OCI-LY7 (cell line): ENCODE data around the gene DELE1. TPM values are rescaled to one million over a fixed set of nuclear protein-coding genes. Genes with fewer than 3 reads are reported as not detected.
"Not testable (repeated sequence)": the region's sequence is repeated elsewhere in the genome, so short reads cannot be mapped to it uniquely, and the experiment has no call there.

Experiments used
- BruUV-seq: library from RNA; stranded (reverse); fragments of 400-500 nt; replicated peaks from 2 replicates; lab custom pipeline; 2021; lab: Mats Ljungman, UMichigan
- CTCF ChIA-PET: fragments of 300-600 bp; sonication (Branson Sonifier 250); formaldehyde crosslinking; loops from one replicate; lab custom pipeline; 2022; ENCODE audit warnings: antibody characterized with exemption; ENCODE audit not compliant: unreplicated experiment; lab: Charles Lee
- POLR2A ChIA-PET: fragments of 300-600 bp; sonication (Branson Sonifier 250); formaldehyde crosslinking; loops from one replicate; lab custom pipeline; 2022; ENCODE audit warnings: antibody characterized with exemption; lab: Charles Lee
- DNase-seq: peaks from one replicate; pipeline ENCODE4 v3.0.0-alpha.2; 2015; ENCODE audit warnings: low spot score
- H2AFZ ChIP-seq: fragments of 200-600 bp; sonication (generic), shearing (Covaris generic); 2 replicates; pipeline ENCODE4 v1.6.1; 2014; ENCODE audit warnings: mild to moderate bottlenecking, antibody characterized with exemption, low read length, moderate library complexity
- H3K27ac ChIP-seq: fragments of 200-600 bp; sonication (generic); 2 replicates; pipeline ENCODE4 v1.5.1; 2014; ENCODE audit warnings: mixed run types, low read depth, mild to moderate bottlenecking, moderate library complexity, low read length, inconsistent platforms; ENCODE audit not compliant: poor library complexity, severe bottlenecking
- H3K36me3 ChIP-seq: fragments of 200-600 bp; sonication (generic); 2 replicates; pipeline ENCODE4 v1.6.1; 2014; ENCODE audit warnings: mild to moderate bottlenecking, antibody characterized with exemption, low read length, moderate library complexity, mixed read lengths; ENCODE audit not compliant: insufficient read depth
- H3K4me1 ChIP-seq: fragments of 200-600 bp; sonication (generic); 2 replicates; pipeline ENCODE4 v1.5.1; 2014; ENCODE audit warnings: mild to moderate bottlenecking, low read length; ENCODE audit not compliant: insufficient read depth, poor library complexity, severe bottlenecking
- H3K4me2 ChIP-seq: fragments of 200-600 bp; sonication (generic); 2 replicates; pipeline ENCODE4 v1.6.1; 2014; ENCODE audit warnings: mild to moderate bottlenecking, low read length
- H3K4me3 ChIP-seq: fragments of 200-600 bp; sonication (generic); 2 replicates; pipeline ENCODE4 v1.5.1; 2014; ENCODE audit warnings: mild to moderate bottlenecking, low read depth, low read length; ENCODE audit not compliant: poor library complexity, severe bottlenecking
- H3K79me2 ChIP-seq: fragments of 200-600 bp; sonication (generic); 2 replicates; pipeline ENCODE4 v1.6.1; 2016; ENCODE audit warnings: low read depth, mild to moderate bottlenecking, low read length, moderate library complexity, mixed read lengths; ENCODE audit not compliant: insufficient read depth
- H3K9me2 ChIP-seq: fragments of 200-600 bp; sonication (generic); 2 replicates; pipeline ENCODE4 v1.6.1; 2016; ENCODE audit warnings: mild to moderate bottlenecking, low read length, mixed read lengths; ENCODE audit not compliant: insufficient read depth
- H3K9me3 ChIP-seq: fragments of 200-600 bp; sonication (generic); 2 replicates; pipeline ENCODE4 v1.6.1; 2014; ENCODE audit warnings: mild to moderate bottlenecking, mixed run types, low read length, mixed read lengths
- H4K20me1 ChIP-seq: fragments of 200-600 bp; sonication (generic); 2 replicates; pipeline ENCODE4 v1.6.1; 2014; ENCODE audit warnings: mild to moderate bottlenecking, antibody characterized with exemption, low read length, moderate library complexity, mixed read lengths; ENCODE audit not compliant: insufficient read depth
- CTCF ChIP-seq: fragments of 200-600 bp; sonication (generic); conservative IDR thresholded peaks from 2 replicates; pipeline ENCODE4 v1.5.1; 2014; ENCODE audit warnings: mild to moderate bottlenecking, antibody characterized with exemption, low read length, moderate library complexity, mixed read lengths
- EZH2phosphoT487 ChIP-seq: fragments of 200-600 bp; sonication (generic); IDR thresholded peaks from 2 replicates; pipeline ENCODE4 v1.6.1; 2018; ENCODE audit warnings: low read depth, borderline replicate concordance, mild to moderate bottlenecking, mixed run types, antibody characterized with exemption, low read length, moderate library complexity, mixed read lengths
- intact Hi-C: fragments of 100-400 bp; cut with micrococcal nuclease; formaldehyde crosslinking; loops from one replicate; pipeline ENCODE4 v1.10.0; 2022; ENCODE audit not compliant: unreplicated experiment
- total RNA-seq, 2 experiments: library from RNA; depleted of rRNA in 1 of 2; stranded (reverse); fragments of >200 nt in 1 of 2; shearing (Covaris generic) in 1 of 2; gene quantifications; 2 replicates each; pipeline ENCODE4 v1.2.3, GENCODE V29; 2014 to 2022

Gene DELE1
- total RNA-seq, 2 experiments from 2014 or later = 78.5 to 81.2 TPM

GRCh38 chr5:141919218-141920119 lies 4.2 kb upstream of the DELE1 start:
- intact Hi-C loops = no loop called here
- no peak for TF ChIP-seq CTCF
- no peak for TF ChIP-seq EZH2phosphoT487

GRCh38 chr5:141920771-141921170 lies 2.9 kb upstream of the DELE1 start:
- TF ChIP-seq EZH2phosphoT487 (no peak), CTCF (no peak)
- Histone ChIP-seq H3K79me2 (peaks cover 7% of the 10 kb centered on the region; the same call in 1 of the 2 replicates), H3K9me3 (no peaks in the 10 kb centered on the region), H3K4me3 (no peak overlapping the region), H3K4me2 (no peak overlapping the region), H3K36me3 (peaks cover 5% of the 10 kb centered on the region), H3K27ac (no peak overlapping the region), H4K20me1 (no peaks in the 10 kb centered on the region), H3K4me1 (peaks cover 29% of the 10 kb centered on the region), H3K9me2 (no peaks in the 10 kb centered on the region), H2AFZ (no peak overlapping the region)
- POLR2A ChIA-PET = interaction anchor here (1.1 to 4.4 kb wide), 2 partner anchors 43 to 48 kb away, joined by 3 to 29 read pairs; partner anchors contain the start of gene RNF14
- no peak for DNase-seq
- CTCF ChIA-PET = no interaction called here
- BruUV-seq = no TSS peak
- intact Hi-C loops = no loop called here

More at GRCh38 chr5:141919218-141920119, 4.2 kb upstream of the DELE1 start:
- Histone ChIP-seq H3K4me1 (peaks cover 34% of the 10 kb centered on the region), H3K9me2 (no peaks in the 10 kb centered on the region), H4K20me1 (no peaks in the 10 kb centered on the region), H3K79me2 (peaks cover 5% of the 10 kb centered on the region; the same call in 1 of the 2 replicates), H3K4me2 (no peak overlapping the region), H3K36me3 (no peaks in the 10 kb centered on the region), H3K9me3 (no peaks in the 10 kb centered on the region), H3K4me3 (no peak overlapping the region), H3K27ac (no peak overlapping the region), H2AFZ (no peak overlapping the region)
- POLR2A ChIA-PET = interaction anchor here (0.6 to 1.1 kb wide), 2 partner anchors 29 to 42 kb away, joined by 3 read pairs; no protein-coding TSS in a partner anchor
- DNase-seq = no peak
- CTCF ChIA-PET = no interaction called here
- BruUV-seq = no TSS peak

- CTCF ChIA-PET = interaction anchor here (0.6 to 1.4 kb wide), 6 partner anchors 9 to 114 kb away, joined by 3 to 5 read pairs (median 3); partner anchors contain the start of gene RNF14
- Histone ChIP-seq H3K36me3 (peaks cover 26% of the 10 kb centered on the region), H3K27ac (peak overlapping the region; percentile 69), H3K4me1 (peaks cover 12% of the 10 kb centered on the region), H3K4me3 (peak overlapping the region; percentile 93), H3K4me2 (peak overlapping the region; percentile 89), H2AFZ (peak overlapping the region; percentile 59)
- H4K20me1 ChIP-seq, H3K9me2 ChIP-seq, H3K9me3 ChIP-seq, DNase-seq, H3K79me2 ChIP-seq, BruUV-seq: not testable (repeated sequence)
- intact Hi-C loops = loop anchor here (2.0 kb wide), 1 partner anchor 46 kb away; the partner anchor contains the start of gene RNF14
- POLR2A ChIA-PET = interaction anchor here (0.8 to 4.4 kb wide), 14 partner anchors 8 to 73 kb away, joined by 3 to 29 read pairs (median 6); partner anchors contain the start of gene RNF14
Observed at GRCh38 chr5:141922827-141923447, 734 bp upstream of the DELE1 start.
